ENCODE results near the gene SLC6A20. TPM values are rescaled to one million over a fixed set of nuclear protein-coding genes. Genes with fewer than 3 reads are reported as not detected.

The SLC6A20 gene
- total and polyA plus RNA-seq, 2 experiments from 2014 or later: 0.20 to 0.39 TPM

DNA sequence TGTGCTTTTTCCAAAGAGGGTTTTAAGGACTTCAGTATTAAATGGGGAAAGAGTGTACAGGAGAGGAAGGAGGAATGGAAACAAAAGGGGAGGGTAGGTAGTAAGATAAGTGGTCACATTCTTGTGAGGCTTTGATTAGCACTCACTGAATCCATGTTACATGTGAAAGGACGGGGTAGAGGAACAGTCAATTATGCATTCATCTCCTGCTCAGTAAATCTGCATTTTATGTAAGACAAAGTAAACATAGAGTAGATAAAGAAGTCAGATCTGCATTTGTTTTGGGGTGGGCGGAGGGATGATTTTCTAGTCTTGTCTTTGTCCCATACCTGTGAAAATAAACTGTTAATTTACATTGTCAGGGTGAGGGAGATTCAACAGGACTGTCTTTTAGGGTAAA lies 56.3 kb downstream of the SLC6A20 start:
- Histone ChIP-seq H3K9me3 (ENCODE audit: low read depth) (no peaks in the 10 kb centered on the region), H3K4me3 (no peak overlapping the region), H3K36me3 (peaks cover 68% of the 10 kb centered on the region)

DNA sequence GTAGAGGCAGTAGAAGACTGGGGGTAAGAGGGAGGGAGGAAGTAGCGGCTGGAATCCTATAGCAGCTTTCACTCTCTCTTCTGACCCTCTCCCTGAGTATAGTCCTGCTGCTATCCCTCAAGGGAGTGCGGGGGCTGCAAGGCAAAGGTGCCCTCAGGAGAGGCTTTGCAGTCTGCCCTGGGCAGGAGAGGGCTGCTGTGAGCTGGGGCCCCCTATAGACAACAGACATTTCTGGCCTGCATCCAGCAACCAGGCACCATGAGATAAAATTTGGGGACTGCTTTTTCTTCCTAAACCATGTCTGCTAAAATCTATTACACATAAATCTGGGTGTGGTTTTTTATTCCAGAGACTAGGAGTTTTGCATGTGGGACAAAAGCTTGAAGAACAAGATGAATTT lies 59.1 kb downstream of the SLC6A20 start:
- TF ChIP-seq, protein P1, sequence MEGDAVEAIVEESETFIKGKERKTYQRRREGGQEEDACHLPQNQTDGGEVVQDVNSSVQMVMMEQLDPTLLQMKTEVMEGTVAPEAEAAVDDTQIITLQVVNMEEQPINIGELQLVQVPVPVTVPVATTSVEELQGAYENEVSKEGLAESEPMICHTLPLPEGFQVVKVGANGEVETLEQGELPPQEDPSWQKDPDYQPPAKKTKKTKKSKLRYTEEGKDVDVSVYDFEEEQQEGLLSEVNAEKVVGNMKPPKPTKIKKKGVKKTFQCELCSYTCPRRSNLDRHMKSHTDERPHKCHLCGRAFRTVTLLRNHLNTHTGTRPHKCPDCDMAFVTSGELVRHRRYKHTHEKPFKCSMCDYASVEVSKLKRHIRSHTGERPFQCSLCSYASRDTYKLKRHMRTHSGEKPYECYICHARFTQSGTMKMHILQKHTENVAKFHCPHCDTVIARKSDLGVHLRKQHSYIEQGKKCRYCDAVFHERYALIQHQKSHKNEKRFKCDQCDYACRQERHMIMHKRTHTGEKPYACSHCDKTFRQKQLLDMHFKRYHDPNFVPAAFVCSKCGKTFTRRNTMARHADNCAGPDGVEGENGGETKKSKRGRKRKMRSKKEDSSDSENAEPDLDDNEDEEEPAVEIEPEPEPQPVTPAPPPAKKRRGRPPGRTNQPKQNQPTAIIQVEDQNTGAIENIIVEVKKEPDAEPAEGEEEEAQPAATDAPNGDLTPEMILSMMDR (IDR thresholded peaks at IDR 0.05; ENCODE audit: low read depth, low read length): no peak
- H3K36me3 ChIP-seq: peaks cover 70% of the 10 kb centered on the region

More for the DNA sequence above, 56.3 kb downstream of the SLC6A20 start:
- peak overlapping the region; percentile 55 for H3K27ac ChIP-seq
- H3K4me1 ChIP-seq (ENCODE audit: low read depth): peaks cover 15% of the 10 kb centered on the region
- DNase-seq (ENCODE audit: low read depth in 1 of 2, low spot score in 1 of 2): no peak
- H3K27me3 ChIP-seq: no peaks in the 10 kb centered on the region
- TF ChIP-seq, protein P1 (IDR thresholded peaks at IDR 0.05; ENCODE audit: low read depth, low read length): no peak

DNA sequence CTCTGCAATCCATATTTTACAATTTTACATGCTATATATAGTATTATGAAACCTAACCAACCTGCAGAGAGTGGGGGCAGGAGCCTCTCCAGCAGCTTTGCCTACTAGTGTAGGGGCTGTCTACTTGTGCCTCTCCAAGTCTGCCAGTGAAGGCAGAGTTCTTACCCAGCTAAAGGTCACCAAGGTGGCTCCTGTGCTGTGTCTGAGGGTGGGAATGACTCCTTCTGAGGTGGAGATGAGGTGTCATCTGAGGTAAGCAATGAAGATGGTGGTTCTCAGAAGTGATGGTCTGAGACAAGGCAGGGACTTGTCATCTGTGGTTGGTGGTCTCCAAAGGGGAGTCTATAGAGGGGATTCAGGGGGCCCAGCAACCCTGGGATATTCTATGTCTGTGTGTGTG lies 59.6 kb downstream of the SLC6A20 start:
- Histone ChIP-seq H3K9me3 (ENCODE audit: low read depth) (no peaks in the 10 kb centered on the region), H3K27ac (peak overlapping the region; percentile 39), H3K4me3 (no peak overlapping the region), H3K36me3 (peaks cover 73% of the 10 kb centered on the region), H3K27me3 (no peaks in the 10 kb centered on the region), H3K4me1 (ENCODE audit: low read depth) (peaks cover 15% of the 10 kb centered on the region)
- no peak for DNase-seq (ENCODE audit: low read depth in 1 of 2, low spot score in 1 of 2)
- TF ChIP-seq, protein P1 (IDR thresholded peaks at IDR 0.05; ENCODE audit: low read depth, low read length): no peak

More for the DNA sequence above, 59.1 kb downstream of the SLC6A20 start:
- Histone ChIP-seq H3K27me3 (no peaks in the 10 kb centered on the region), H3K9me3 (ENCODE audit: low read depth) (no peaks in the 10 kb centered on the region), H3K4me1 (ENCODE audit: low read depth) (peaks cover 15% of the 10 kb centered on the region), H3K4me3 (no peak overlapping the region), H3K27ac (peak overlapping the region; percentile 39)
- peak in 1 of 2 donors; percentile 33 for DNase-seq (ENCODE audit: low read depth in 1 of 2, low spot score in 1 of 2)

DNA sequence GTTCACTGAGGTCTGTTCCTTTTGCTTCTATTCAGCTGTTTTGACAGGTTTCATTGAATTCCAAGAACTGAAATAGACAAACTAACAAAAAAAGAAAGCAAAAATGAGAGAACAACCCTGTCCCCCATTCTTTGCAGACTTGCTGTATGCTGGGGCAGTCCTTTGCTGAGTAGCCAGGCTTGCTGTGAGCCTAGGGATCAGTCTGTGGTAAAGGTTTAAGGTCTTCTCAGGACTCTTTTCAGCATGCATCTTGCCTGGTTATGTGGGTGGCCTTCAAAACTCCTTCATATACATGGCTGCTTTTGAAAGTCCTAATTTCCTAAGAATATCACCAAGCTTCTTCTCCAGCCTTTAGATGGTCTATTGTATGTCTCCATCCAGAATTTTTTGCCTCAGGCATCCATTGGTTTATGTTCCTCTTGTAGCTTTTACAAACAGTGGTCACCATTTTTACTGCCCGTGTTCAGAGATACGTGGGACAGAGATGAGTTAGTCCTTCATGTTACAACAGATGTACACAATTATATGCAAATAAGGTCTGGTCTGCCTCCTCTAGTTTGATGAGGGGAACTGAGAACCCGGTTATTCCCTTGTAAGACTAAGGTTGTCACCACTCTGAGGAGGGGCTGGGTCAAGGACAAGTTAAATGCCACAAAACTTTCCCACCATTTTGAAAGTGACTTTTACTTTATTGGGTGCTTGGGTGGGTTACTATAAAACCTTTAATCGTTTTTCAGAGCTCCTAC lies 65.8 kb downstream of the SLC6A20 start:
- Histone ChIP-seq H3K9me3 (ENCODE audit: low read depth) (no peaks in the 10 kb centered on the region), H3K27ac (peak overlapping the region; percentile 25), H3K4me3 (no peak overlapping the region), H3K36me3 (peaks cover 31% of the 10 kb centered on the region), H3K4me1 (ENCODE audit: low read depth) (no peaks in the 10 kb centered on the region), H3K27me3 (no peaks in the 10 kb centered on the region)
- TF ChIP-seq, protein P1 (IDR thresholded peaks at IDR 0.05; ENCODE audit: low read depth, low read length): no peak
- DNase-seq (ENCODE audit: low read depth in 1 of 2, low spot score in 1 of 2): no peak

DNA sequence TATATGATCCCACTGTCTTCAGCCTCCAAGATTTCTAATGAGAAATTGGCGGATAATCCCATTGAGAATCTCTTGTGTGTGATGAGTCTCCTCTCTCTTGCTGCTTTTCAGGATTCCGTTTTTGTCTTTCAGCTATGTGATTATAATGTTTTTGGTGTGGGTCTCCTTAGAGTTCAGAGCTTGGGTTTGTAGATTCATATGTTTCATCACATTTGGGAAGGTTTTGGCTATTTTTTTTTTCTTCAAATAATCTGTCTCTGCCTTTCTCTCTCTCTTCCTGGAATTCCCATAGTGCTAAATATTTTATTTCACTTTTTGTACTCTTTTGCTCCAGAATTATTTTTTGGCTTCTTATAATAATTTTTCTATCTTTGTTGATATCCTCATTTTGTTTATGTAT lies 66.7 kb downstream of the SLC6A20 start:
- no peak overlapping the region for H3K4me3 ChIP-seq
- TF ChIP-seq, protein P1 (IDR thresholded peaks at IDR 0.05; ENCODE audit: low read depth, low read length): no peak
- no peaks in the 10 kb centered on the region for H3K27me3 ChIP-seq
- peaks cover 25% of the 10 kb centered on the region for H3K36me3 ChIP-seq
- no peaks in the 10 kb centered on the region for H3K4me1 ChIP-seq (ENCODE audit: low read depth)
- no peaks in the 10 kb centered on the region for H3K9me3 ChIP-seq (ENCODE audit: low read depth)
- DNase-seq (ENCODE audit: low read depth in 1 of 2, low spot score in 1 of 2): no peak
- no peak overlapping the region for H3K27ac ChIP-seq

Measured in cardiac muscle cell (in vitro differentiated cells and primary cell).